Inflammatory macrophage (primary cell): ENCODE data around the gene LAMTOR3.
A peak's percentile ranks its signal among the peaks of the same experiment; 100 is the strongest.

Experiments used
- DNase-seq, 2 donors: peaks; one replicate each; pipeline ENCODE4 v3.0.0-alpha.2; 2020 to 2022

Gene LAMTOR3

DNA sequence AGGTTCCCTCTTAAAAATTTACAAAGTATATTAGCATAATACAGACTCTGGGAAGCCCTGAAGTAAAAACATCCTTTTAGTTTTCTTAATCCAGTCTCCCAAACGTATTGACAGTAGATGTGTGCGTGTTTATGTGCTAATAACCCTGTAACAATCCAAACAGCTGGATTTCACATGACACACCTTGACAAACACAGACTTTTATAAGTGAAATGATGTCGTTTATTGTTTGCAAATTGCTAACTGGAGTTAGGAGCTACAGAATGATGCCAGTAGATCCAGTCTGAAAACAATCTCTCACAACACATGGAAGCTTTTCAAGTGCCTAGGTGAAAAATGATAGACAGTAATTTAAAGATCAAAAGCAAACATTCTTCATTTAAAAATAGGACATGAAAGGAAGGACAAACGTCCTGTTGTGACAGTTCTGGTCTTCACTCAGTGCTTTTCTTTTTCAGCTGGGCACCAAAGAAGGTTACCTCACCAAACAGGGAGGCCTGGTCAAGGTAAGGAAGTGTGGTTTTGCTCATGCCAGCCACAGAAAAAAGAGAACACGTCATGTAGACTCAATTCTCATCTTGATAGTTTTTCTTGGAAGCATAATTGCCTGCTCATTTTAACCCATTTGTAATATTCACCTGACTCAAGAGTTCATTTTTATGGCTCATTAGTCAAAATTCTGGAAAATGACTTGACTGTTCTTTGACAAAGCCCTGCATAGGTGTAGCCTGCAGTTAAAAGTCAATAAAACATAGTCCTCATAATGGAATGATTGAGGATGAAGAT lies 32.9 kb downstream of the LAMTOR3 start:
- DNase-seq: no peak

DNA sequence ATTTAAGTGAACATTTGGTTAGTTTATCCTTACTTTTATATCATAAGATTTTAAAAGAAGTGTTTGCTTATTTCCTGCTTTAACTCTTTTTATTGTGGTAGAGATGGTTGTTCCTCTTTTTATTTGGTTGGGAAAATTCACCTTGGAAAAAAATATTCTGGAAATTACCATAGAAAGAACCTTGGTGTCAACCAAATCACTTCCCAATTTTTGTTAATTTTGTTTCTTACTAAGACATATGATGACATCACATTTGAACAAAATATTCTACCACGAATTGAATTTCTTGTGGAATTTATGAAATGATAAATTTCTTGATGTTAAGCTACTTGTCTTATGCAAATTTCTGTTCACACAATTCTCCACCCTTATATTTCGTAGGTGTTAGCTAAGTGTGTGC lies 33.7 kb downstream of the LAMTOR3 start:
- DNase-seq: no peak

- DNase-seq: no peak
These were observed 34.6 kb downstream of the LAMTOR3 start for GRCh38 chr4:99859618-99860017.

DNA sequence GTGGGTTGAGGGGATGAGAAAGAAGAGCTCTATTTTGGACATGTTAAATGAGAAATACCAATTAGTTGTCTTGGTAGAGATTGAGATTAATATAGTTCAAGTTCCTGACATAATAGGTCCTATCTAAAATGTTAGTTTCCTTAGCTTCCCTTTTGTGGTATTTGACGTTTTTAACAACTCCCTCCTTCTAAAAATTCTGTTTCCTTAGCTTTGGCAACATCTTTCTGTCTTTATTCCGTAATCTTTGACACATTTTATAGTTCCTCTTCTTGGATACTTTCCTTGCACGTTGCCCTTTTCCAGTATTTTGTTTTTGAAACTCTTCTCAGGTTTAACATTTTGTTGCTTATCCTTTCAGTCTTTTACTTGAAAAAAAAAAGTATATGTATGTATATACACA lies 36.9 kb downstream of the LAMTOR3 start:
- peak; percentile 31 to 87 for DNase-seq

DNA sequence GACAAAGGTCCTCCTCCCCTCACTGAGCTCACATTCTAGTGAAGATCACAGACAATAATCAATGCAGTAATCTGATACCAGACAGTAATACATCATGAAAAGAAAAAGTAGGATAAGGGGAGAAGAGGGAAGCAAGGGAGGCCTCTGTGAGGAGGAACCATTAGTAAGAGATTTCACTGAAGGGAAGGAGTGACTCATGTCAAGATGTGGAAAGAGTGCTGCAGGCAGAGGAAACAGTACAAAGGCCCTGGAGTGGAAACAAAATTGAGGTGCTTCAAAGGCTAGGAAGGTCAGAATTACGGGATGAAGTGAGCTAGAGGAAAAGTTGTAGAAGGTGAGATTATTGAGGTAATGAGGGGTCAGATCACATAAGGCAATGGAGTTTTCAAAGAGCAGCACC lies 38.1 kb downstream of the LAMTOR3 start:
- peak; percentile 82 to 90 for DNase-seq

GRCh38 chr4:99855678-99856077 lies 38.5 kb downstream of the LAMTOR3 start:
- peak; percentile 78 to 89 for DNase-seq

GRCh38 chr4:99853999-99854398 lies 40.2 kb downstream of the LAMTOR3 start:
- DNase-seq: no peak

- DNase-seq: no peak
These were observed 41.0 kb downstream of the LAMTOR3 start for GRCh38 chr4:99853190-99853589.

DNA sequence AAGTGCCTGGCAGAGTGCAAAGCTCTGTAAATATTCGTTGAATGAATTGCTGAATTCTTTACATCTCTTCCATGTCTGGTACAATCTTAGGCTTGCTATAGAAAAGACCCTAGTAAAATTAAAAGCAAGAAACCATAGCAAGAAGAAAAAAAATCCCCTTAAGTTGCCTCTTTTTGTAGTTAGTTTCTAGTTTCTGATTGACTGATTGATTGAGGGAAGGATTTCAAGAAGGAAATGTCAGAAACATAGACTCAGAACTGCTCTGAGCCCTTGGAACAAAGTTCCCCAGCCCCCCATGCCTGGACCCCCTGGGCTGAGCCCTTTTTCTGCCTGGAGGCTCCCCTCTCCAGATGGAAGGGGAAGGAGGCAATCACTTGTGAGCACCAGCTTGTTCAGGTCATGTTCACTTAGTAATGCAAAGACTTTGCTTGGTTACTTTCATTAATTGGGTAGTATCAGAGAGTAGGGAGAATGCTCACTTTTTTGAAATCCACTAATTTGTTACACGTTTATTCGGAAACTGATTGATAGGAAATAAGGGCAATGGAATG lies 42.0 kb downstream of the LAMTOR3 start:
- no peak for DNase-seq

DNA sequence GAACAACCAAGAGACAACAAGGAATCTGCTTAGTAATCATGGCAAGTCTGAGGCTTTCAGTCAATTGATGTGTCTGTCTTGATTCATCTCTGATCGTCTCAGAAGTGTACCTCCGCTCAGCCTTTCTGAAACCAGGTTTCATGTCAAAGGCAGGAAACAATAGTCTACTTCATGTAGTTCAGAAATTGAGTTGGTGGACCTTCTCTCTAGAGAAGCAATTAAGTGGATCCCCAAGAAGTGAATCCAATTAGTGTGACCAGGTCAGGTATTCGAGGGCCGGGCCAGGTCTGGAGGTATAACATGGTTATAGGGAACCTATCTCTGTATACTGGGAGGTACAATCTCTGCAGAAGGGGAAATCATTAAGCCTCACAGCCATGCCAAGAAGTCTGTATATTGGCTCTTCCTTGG lies 45.6 kb downstream of the LAMTOR3 start:
- no peak for DNase-seq

- peak; percentile 32 to 53 for DNase-seq
These were observed 46.8 kb downstream of the LAMTOR3 start for GRCh38 chr4:99847362-99847976.

- DNase-seq: no peak
These were observed 47.3 kb downstream of the LAMTOR3 start for GRCh38 chr4:99846891-99847290.

GRCh38 chr4:99845708-99846469 lies 48.3 kb downstream of the LAMTOR3 start:
- peak in 1 of 2 donors; percentile 35 for DNase-seq

DNA sequence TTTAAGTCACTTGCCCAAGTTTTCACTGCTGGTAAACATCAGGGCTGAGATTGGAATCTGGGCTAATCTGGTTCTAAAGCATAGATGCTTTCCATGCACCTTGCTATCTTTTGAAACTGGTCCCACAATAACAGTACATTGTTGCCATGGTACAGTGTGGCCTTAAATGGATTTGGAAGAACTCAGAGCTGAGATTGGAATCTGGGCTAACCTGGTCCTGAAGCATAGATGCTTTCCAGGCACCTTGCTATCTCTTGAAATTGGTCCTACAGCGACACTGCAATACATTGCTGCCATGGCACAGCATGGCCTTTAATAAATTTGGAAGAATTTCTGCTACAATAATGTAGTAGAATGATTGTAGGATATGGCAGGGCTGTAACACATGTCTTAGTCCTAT lies 49.0 kb downstream of the LAMTOR3 start:
- DNase-seq: no peak

DNA sequence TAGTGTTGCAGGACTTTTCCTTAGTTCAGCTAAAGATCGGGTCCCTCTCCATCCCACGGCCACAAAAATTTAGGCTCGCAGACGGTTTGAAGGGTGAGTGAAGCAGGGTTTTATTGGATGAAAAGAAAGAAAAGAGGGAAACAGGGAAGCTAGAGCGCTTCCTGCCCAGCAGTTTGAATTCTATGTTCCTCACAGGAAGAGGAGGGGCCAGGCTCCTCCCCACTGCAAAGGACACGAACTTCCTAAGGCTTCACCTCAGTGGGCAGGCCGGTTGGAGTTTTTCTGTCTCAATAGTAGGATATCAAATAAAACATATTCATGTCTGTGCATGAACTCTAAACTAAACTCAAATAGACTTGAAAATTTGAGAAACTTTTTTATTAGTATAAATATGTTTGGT lies 50.2 kb downstream of the LAMTOR3 start:
- no peak for DNase-seq

- no peak for DNase-seq
These were observed 50.8 kb downstream of the LAMTOR3 start for GRCh38 chr4:99843413-99843812.

DNA sequence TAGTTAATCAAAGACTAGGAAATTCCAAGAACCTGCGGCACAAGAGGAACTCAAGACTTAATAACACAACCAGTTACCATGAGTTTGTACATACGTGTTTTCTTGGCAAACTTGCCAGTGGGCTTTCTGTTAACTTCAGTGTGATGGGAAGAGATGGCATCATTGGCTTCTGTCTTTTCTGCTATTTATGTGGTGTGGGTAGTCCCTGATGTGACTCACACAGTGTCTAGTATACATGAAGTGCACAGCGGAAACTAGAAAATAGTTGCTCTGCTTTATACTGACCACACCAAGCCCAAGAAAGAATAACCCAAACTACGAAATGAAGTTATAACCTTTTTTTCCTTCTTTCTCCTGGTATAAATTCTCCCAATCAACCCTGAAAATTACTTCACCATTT lies 53.1 kb downstream of the LAMTOR3 start:
- no peak for DNase-seq

- DNase-seq: no peak
These were observed 55.3 kb downstream of the LAMTOR3 start for GRCh38 chr4:99838927-99839326.

- DNase-seq: no peak
These were observed 58.3 kb downstream of the LAMTOR3 start for GRCh38 chr4:99835942-99836341.

DNA sequence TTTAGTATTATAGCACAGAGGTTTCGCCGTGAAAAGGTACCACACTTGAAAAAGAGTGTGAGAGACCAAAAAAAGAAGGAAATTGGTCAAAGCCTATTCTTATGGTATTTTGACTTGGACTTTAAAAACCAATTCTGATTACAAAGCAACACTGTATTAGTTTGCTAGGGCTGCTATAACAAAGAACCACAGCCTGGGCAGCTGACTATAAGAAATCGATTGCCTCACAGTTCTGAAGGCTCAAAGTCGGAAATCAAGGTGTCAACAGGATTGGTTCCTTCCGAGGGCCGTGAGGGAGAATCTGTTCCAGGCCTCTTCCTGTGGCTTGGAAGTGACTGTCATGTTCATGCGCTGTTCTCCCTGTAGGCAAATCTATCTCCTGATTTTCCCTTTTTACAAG lies 59.7 kb downstream of the LAMTOR3 start:
- DNase-seq: no peak

GRCh38 chr4:99833756-99834155 lies 60.5 kb downstream of the LAMTOR3 start:
- peak in 1 of 2 donors; percentile 31 for DNase-seq

- no peak for DNase-seq
These were observed 61.5 kb downstream of the LAMTOR3 start for GRCh38 chr4:99832758-99833157.

DNA sequence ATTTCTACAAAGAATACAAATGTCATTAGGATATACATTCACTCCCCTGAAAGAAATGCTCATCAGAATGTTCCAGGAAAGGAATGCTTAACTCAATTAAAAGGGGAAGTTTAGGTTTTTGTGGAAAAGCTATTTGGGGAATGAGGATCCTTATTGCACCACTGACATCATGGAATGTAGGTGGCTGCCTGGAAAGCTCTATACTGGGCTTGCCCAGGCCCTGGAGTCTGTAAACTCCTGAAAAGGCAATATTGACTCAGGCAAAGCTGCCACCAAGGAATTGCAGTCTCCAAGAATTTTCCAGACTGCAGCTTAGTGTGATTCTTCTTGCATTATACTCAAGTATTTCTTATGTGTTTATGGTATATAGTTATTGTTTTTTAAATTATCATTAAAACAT lies 61.9 kb downstream of the LAMTOR3 start:
- DNase-seq: no peak
